Stimulated activated memory B cell treated with anti-CD40 and anti-IgM and Interleukin-4, amounts not matched to agents 10 μg/mL and 1 μg/mL and 100 μg/mL, for 72 hours (primary cell): Measurements from ENCODE around the gene KRTAP10-9.
"Not testable (repeated sequence)": the region's sequence is repeated elsewhere in the genome, so short reads cannot be mapped to it uniquely, and the experiment has no call there.

ENCODE experiments used
- ATAC-seq: fragments of 150-1000 bp; cut with Tn5 transposase; 2 replicates; pipeline ENCODE4 v1.10.0; 2021
- H3K27ac Mint-ChIP-seq: one replicate; pipeline ENCODE4 v1.8.0; 2022; ENCODE audit warnings: mild to moderate bottlenecking, mixed read lengths
- H3K27me3 Mint-ChIP-seq: one replicate; pipeline ENCODE4 v1.8.0; 2022; ENCODE audit warnings: mixed read lengths
- H3K36me3 Mint-ChIP-seq: one replicate; pipeline ENCODE4 v1.8.0; 2022; ENCODE audit warnings: mixed read lengths
- H3K4me1 Mint-ChIP-seq: one replicate; pipeline ENCODE4 v1.8.0; 2022; ENCODE audit warnings: mixed read lengths
- H3K4me3 Mint-ChIP-seq: one replicate; pipeline ENCODE4 v1.8.0; 2022; ENCODE audit warnings: mild to moderate bottlenecking, moderate library complexity, mixed read lengths
- H3K9me3 Mint-ChIP-seq: one replicate; pipeline ENCODE4 v1.8.0; 2022; ENCODE audit warnings: mixed read lengths

The KRTAP10-9 gene

GRCh38 chr21:44637851-44638348 is 11.0 kb downstream of the KRTAP10-9 start:
- not testable (repeated sequence) for H3K4me1 Mint-ChIP-seq, H3K36me3 Mint-ChIP-seq, H3K4me3 Mint-ChIP-seq, H3K27ac Mint-ChIP-seq, ATAC-seq
- Mint-ChIP-seq H3K27me3 (peaks cover 74% of the 10 kb centered on the region), H3K9me3 (peaks cover 17% of the 10 kb centered on the region)

GRCh38 chr21:44638506-44639330 is 11.8 kb downstream of the KRTAP10-9 start:
- H3K36me3 Mint-ChIP-seq, H3K4me3 Mint-ChIP-seq, ATAC-seq, H3K4me1 Mint-ChIP-seq, H3K27ac Mint-ChIP-seq: not testable (repeated sequence)
- Mint-ChIP-seq H3K27me3 (peaks cover 75% of the 10 kb centered on the region), H3K9me3 (peaks cover 15% of the 10 kb centered on the region)

- no peak overlapping the region for H3K4me3 Mint-ChIP-seq
- no peak overlapping the region for H3K27ac Mint-ChIP-seq
- no peak for ATAC-seq
- H3K4me1 Mint-ChIP-seq = no peaks in the 10 kb centered on the region
- H3K27me3 Mint-ChIP-seq = peaks cover 75% of the 10 kb centered on the region
- H3K36me3 Mint-ChIP-seq = no peaks in the 10 kb centered on the region
- peaks cover 17% of the 10 kb centered on the region for H3K9me3 Mint-ChIP-seq
Measured at GRCh38 chr21:44639331-44639655, 12.4 kb downstream of the KRTAP10-9 start.

GRCh38 chr21:44640761-44641160 is 13.9 kb downstream of the KRTAP10-9 start:
- H3K36me3 Mint-ChIP-seq = no peaks in the 10 kb centered on the region

GRCh38 chr21:44643741-44644310 is 16.9 kb downstream of the KRTAP10-9 start:
- Mint-ChIP-seq H3K36me3 (no peaks in the 10 kb centered on the region), H3K9me3 (peaks cover 23% of the 10 kb centered on the region), H3K4me1 (no peaks in the 10 kb centered on the region), H3K27ac (no peak overlapping the region), H3K4me3 (no peak overlapping the region), H3K27me3 (peaks cover 71% of the 10 kb centered on the region)
- ATAC-seq = no peak

More at GRCh38 chr21:44640761-44641160, 13.9 kb downstream of the KRTAP10-9 start:
- H3K4me1 Mint-ChIP-seq = no peaks in the 10 kb centered on the region
- H3K27ac Mint-ChIP-seq = no peak overlapping the region
- peaks cover 23% of the 10 kb centered on the region for H3K9me3 Mint-ChIP-seq
- H3K27me3 Mint-ChIP-seq = peaks cover 76% of the 10 kb centered on the region
- ATAC-seq = no peak
- no peak overlapping the region for H3K4me3 Mint-ChIP-seq

- no peak for ATAC-seq
- no peak overlapping the region for H3K27ac Mint-ChIP-seq
- H3K27me3 Mint-ChIP-seq = peaks cover 68% of the 10 kb centered on the region
- H3K36me3 Mint-ChIP-seq = no peaks in the 10 kb centered on the region
- H3K4me3 Mint-ChIP-seq = no peak overlapping the region
- H3K9me3 Mint-ChIP-seq = peaks cover 22% of the 10 kb centered on the region
- no peaks in the 10 kb centered on the region for H3K4me1 Mint-ChIP-seq
Measured at GRCh38 chr21:44644878-44645277, 18.0 kb downstream of the KRTAP10-9 start.

- not testable (repeated sequence) for H3K4me3 Mint-ChIP-seq, H3K4me1 Mint-ChIP-seq, H3K27ac Mint-ChIP-seq, ATAC-seq, H3K36me3 Mint-ChIP-seq
- Mint-ChIP-seq H3K9me3 (peaks cover 13% of the 10 kb centered on the region), H3K27me3 (peaks cover 52% of the 10 kb centered on the region)
Measured at GRCh38 chr21:44646366-44647221, 19.7 kb downstream of the KRTAP10-9 start, which contains the start of gene KRTAP10-11. KRTAP10-11 (plus strand) TSS chr21:44646414; CDS start chr21:44646459, 45 bp downstream.

- no peak overlapping the region for H3K4me3 Mint-ChIP-seq
- H3K4me1 Mint-ChIP-seq = no peaks in the 10 kb centered on the region
- H3K27ac Mint-ChIP-seq = no peak overlapping the region
- no peak for ATAC-seq
- peaks cover 13% of the 10 kb centered on the region for H3K9me3 Mint-ChIP-seq
- H3K27me3 Mint-ChIP-seq = peaks cover 52% of the 10 kb centered on the region
- no peaks in the 10 kb centered on the region for H3K36me3 Mint-ChIP-seq
Measured at GRCh38 chr21:44647222-44647552, 20.3 kb downstream of the KRTAP10-9 start.

- Mint-ChIP-seq H3K9me3 (peaks cover 10% of the 10 kb centered on the region), H3K4me3 (no peak overlapping the region), H3K4me1 (no peaks in the 10 kb centered on the region), H3K27me3 (peaks cover 66% of the 10 kb centered on the region), H3K36me3 (no peaks in the 10 kb centered on the region), H3K27ac (no peak overlapping the region)
- peak; percentile 14 for ATAC-seq
Measured at GRCh38 chr21:44648557-44649311, 21.8 kb downstream of the KRTAP10-9 start.

GRCh38 chr21:44649521-44650100 is 22.7 kb downstream of the KRTAP10-9 start:
- Mint-ChIP-seq H3K4me3 (no peak overlapping the region), H3K9me3 (peaks cover 3% of the 10 kb centered on the region), H3K27ac (no peak overlapping the region), H3K36me3 (no peaks in the 10 kb centered on the region), H3K27me3 (peaks cover 66% of the 10 kb centered on the region), H3K4me1 (no peaks in the 10 kb centered on the region)
- ATAC-seq = no peak

- Mint-ChIP-seq H3K4me1 (no peaks in the 10 kb centered on the region), H3K27ac (no peak overlapping the region), H3K27me3 (peaks cover 63% of the 10 kb centered on the region), H3K9me3 (no peaks in the 10 kb centered on the region), H3K4me3 (no peak overlapping the region), H3K36me3 (no peaks in the 10 kb centered on the region)
- ATAC-seq = no peak
Measured at GRCh38 chr21:44650265-44650972, 23.5 kb downstream of the KRTAP10-9 start.

GRCh38 chr21:44650973-44651675 is 24.2 kb downstream of the KRTAP10-9 start:
- Mint-ChIP-seq H3K36me3 (no peaks in the 10 kb centered on the region), H3K4me3 (no peak overlapping the region), H3K27ac (no peak overlapping the region), H3K27me3 (peaks cover 67% of the 10 kb centered on the region), H3K9me3 (no peaks in the 10 kb centered on the region), H3K4me1 (no peaks in the 10 kb centered on the region)
- ATAC-seq = no peak

GRCh38 chr21:44653123-44653522 is 26.2 kb downstream of the KRTAP10-9 start:
- ATAC-seq = no peak
- Mint-ChIP-seq H3K27me3 (peaks cover 69% of the 10 kb centered on the region), H3K36me3 (no peaks in the 10 kb centered on the region), H3K4me1 (no peaks in the 10 kb centered on the region), H3K4me3 (no peak overlapping the region), H3K27ac (no peak overlapping the region), H3K9me3 (peaks cover 9% of the 10 kb centered on the region)
